GM19351 (cell line): ENCODE results near the gene RCOR2.
"Not testable (repeated sequence)": the region's sequence is repeated elsewhere in the genome, so short reads cannot be mapped to it uniquely, and the experiment has no call there.

ENCODE experiments used
- ATAC-seq: cut with Tn5 transposase; IDR thresholded peaks from one replicate; pipeline ENCODE4 v1.9.1; 2021; ENCODE audit warnings: mild to moderate bottlenecking, moderate library complexity; ENCODE audit not compliant: unreplicated experiment

Gene RCOR2

DNA sequence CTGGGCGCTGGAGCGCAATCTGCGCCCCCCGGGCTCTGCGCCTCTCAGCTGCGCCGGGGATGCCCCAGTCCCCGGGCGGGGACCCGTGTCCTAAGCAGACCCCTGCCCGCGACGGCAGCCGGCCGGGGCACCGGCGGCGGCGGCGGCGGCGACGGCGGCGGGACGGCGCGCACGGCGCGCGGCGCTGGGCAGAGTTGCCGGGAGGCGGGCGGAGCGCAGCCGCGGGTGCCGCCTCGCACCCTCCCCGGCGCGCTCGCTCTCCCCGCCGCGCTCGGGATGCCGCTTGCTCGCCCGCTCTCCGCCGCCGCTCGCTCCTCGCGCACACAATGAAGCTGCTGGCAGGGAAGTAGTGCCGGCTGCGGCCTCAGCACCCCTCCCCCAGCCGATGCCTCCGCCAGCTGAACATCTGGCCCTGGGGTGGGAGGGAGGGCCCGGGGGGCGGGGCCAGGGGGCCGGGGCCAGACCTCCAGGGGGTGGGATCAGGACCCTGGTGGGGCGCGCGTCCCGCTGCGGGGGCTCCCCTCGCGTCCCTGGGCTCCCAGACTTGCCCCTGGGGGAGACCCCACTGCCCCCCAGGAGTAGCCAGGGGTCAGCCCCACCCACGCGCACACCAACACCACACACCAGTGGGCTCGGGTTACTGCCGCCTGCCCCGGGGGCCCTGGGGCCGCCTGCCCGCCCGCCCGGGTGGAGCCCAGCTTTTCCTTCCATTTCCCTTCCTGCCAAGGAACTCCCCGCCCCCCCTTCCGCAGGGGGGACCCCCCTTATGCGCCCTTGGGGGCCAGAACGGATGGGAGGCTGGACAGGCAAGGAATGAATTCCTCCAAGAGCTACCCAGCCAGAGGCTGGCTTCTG, at the start of gene RCOR2:
Gene RCOR2 (minus strand): TSS at position 328 of the 855 bp plus-strand sequence. CDS start 708 bp downstream, outside the sequence.
- ATAC-seq = no peak

DNA sequence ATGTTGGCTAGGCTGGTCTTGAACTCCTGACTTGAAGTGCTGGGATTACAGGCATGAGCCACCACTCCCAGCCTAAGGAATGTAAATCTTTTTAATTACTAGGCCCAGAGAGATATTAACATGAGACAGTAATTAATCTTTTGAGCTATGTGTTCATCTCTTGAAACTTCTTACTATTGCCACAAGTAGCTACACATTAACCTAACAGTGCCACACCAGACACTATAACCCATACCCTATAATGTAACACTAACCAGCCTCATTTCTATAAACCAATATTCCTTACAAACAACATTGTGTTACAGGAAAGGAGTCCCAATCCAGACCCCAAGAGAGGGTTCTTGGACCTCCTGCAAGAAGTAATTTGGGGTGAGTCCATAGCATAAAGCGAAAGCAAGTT, 49.5 kb upstream of the RCOR2 start:
- ATAC-seq = no peak

DNA sequence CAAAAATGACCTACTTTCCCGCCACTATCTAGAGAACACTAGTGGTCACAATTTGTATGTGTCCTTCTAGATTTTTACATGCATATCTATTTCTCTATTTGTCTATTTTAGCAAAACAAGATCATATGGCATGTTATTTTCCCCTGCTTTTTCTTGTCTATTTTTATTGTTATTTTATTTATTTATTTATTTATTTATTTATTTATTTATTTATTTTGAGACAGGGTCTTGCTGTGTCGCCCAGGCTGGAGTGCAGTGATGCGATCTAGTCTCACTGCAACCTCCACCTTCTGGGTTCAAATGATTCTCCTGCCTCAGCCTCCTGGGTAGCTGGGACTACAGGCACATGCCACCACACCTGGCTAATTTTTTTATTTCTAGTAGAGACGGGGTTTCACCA, 46.9 kb upstream of the RCOR2 start:
- ATAC-seq = not testable (repeated sequence)

DNA sequence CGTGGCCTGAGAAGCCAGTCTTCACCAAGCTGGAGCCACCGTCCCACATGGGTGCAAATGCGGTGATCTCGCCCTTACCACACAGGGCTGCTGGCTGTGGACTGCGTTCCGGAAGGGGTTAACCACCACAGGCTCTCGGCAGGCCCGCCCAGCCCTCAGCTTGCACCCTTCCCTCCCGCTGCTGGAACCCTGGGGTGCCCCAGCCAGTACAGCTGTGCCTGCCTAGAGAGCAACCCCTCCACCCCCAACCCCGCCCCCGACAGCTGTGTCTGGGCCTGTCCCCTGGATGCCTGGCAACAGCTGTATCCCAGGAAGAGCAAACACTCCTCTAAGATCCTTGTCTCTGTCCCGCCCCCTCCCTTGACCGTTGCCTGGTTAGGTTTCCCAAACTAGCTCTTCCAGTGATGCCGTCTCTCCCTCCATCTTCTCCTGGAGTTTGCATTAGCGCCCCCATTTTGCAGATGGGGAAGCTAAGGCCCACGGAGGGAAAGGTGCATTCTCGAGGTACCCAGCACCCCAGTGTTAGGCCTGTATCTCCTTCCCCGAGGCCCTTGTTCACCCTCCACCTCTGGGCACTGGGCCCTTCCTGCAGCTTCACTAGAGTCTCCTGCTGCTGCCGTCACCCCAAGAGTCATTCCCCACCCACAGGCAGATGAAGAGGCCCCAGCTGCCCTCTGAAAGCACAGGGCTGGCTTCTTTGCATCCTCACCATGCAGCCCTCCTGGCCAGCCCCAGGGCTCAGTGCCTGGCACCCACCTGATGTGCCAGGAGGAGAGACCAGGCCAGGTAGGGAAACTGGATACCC, 44.8 kb upstream of the RCOR2 start:
- ATAC-seq = peak; percentile 77

DNA sequence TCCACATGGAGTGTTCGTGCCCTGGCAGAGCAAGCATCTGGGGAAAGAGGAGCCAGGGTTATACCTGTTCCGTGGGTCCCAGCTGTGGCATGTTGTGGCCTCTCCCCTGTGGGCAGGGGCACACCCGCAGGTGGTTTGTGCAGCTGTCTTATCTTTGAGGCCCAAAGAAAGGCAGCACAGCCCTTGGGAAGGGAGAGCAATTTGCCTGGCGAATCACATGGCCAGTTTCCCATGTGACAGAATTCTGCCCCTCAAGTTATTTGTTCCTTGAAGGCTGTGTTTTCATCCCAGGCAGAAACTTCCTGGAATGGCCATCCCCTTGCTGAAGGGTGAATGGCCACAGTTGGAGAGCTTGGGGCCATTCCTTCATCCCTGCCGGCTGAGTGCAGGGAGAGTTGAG, 41.0 kb upstream of the RCOR2 start:
- ATAC-seq = no peak

DNA sequence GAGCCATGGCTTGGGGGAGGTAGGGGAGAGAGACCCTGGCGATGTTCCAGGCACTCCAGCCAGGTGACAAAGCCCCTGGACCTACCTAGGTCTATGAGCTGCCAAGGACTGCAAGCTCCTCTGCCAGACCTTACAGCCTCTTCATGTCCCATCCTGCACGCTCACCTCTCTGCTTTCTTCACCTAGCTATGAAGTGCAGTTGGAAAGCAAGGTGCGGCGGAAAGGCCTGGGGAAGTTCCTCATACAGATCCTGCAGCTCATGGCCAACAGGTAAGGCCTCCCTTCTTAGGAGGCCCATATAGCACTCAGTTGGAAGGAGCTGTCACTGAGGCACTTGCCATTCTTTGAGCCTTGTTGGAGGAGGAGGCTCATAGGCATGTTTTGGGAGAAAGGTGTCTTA, 35.6 kb upstream of the RCOR2 start:
- no peak for ATAC-seq

DNA sequence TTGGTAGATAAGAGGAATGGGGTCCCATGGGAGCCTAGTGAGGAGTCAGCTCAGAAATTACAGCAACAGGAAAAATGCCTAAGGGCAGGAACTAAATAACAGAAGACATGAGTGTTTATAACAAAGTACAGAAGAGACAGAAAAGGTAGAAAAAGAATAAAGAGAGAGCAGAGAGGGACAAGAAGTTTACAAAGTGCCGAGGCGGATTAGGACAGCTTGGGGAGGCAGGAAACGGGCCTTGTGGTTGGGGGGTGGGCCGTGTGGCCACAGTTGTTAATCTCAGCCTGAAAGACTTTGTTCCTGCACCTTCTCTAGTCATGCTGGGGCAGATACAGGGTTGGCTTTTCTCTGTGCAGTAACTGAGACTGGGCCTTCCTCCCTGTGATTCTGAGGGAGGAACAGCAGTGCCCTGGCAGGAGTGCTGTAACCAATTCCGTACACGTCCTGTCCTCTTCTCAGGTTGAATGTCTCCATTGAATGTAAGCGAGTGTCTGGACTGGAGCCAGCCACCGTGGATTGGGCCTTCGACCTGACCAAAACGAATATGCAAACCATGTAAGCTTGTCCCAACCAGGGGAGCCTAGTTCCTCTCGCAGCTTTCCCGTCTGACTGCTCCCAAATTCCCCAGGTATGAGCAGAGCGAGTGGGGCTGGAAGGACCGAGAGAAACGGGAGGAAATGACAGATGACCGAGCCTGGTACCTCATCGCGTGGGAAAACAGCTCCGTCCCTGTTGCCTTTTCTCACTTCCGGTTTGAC, 35.0 kb upstream of the RCOR2 start:
- no peak for ATAC-seq

DNA sequence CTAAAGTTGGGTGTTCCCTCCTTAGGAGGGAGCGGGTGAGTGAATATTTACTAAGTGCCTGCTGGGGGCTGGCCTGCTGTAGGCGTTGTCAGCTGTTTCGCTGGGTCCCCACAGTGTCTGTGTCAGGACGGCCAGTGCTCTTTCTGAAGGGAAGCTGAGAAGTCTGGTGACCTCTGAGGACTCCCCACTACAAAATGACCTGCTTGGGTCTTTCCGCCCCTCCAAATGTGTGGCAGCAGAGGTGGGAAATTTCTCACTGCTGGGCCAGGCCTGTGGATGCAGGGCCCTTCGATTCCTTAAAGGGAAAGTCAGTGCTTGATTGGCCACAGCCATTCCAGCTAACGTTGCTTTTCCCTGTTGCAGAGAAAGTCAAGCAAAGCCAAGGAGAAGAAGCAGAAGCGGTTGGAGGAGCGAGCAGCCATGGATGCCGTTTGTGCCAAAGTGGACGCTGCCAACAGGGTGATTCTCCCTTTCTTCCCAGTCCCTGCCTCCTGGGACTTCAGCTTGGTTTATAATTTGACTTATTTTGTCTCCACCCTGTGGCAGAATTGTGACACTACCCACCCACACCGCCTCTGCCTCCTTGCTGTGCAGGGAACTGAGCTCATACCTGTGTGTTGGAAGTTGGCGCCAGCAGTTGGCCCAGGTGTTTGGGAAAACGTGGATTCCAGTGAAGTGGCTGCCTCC, 28.7 kb upstream of the RCOR2 start:
- ATAC-seq = no peak

DNA sequence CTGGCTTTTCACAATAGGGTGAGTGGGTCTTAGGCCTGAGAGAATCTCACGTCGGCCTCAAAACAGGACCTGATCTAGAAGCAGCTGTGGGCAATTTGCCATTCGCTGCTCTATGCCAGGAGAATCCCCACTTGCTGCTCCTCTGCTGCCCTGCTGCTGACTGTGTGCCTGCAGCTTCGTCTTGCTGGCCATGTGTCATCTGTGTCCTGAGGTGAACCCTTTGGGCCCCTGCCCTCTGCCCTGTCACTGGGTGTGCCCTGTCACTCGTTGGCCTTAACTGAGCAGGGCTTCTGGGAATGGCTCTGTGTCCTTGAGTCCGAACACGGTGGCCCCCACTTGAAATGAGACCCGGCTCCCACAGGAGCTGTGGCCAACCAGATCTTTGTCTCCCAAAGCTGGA, 28.0 kb upstream of the RCOR2 start:
- no peak for ATAC-seq

DNA sequence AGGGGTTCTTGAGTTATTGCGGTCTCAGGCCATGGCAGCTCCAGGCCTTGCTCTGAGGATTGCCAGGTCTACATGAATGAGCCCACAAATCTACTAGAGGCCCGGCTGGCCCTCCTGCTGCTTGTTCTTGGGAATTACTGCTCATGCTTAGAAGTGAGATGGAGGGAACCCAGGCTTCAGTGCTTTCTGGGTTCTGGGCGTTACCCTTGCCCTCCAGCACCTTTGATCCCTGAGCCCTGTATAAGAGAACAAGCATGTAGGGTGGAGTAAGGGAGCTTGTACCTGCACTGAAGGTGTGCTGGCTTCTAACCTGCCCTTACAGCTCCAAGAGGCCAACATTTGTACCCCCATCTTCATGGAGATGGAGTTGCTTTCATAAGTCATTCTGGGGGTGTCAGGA, 25.8 kb upstream of the RCOR2 start:
- ATAC-seq = no peak

DNA sequence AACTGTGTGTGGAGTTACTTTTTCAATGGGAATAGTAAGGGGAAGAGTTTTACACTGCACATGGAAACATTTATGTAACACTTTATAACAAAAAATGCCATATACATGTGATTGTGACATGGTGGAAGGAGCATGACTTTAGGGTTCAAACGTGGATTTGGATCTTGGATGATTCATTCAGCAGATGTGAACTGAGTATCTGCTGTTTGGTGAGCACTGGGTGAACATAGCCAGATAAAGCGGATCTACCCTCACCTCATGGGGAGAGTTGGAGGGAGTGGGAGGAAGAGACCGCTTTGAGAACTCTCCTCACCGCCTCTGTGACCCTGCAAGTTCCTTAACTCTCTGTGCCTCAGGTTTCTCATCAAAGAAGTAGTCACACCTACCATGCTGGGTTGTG, 24.9 kb upstream of the RCOR2 start:
- no peak for ATAC-seq

DNA sequence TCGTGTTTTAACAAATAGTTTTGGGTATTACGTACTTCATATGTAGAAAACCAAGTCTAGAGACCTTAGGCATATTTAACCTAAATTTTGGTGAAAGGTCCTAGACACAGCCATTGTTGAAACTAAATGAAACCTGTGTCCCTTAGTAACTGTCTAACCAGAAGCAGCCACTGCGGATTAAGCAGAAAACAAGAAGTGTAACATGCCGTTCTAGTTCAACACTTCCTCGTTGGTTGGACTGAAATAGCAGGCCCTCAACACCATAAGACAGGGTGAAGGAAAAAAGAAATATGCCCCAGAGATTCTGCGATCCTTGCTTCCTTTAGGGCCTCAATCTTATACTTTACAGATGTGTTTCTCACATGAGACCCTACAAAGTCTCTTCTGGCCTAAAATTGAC, 23.8 kb upstream of the RCOR2 start:
- ATAC-seq = no peak

DNA sequence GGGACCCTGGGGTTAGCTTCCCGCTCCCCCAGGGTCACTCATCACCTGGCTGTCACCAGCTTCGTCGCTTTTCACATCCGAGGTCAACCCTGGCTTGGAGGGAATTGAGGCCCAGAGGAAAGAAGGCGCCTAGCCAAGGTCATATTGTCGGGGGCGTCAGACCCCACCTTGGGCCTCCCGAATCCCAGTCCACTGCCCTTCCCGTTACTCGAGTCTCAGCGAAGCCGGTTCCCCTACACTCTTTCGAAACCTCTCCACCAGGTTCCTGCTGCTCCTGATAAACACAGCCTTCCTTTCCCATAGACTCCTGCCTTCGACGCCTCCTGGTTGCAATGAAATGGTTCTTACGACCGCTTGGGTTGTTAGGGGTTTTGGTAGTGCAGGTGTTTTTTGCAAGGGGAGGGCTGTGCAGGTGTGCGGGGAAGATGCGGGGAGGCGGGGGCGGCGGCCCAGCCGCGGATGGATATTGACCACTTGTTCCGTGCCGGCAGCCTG, 22.5 kb upstream of the RCOR2 start:
- ATAC-seq = no peak

DNA sequence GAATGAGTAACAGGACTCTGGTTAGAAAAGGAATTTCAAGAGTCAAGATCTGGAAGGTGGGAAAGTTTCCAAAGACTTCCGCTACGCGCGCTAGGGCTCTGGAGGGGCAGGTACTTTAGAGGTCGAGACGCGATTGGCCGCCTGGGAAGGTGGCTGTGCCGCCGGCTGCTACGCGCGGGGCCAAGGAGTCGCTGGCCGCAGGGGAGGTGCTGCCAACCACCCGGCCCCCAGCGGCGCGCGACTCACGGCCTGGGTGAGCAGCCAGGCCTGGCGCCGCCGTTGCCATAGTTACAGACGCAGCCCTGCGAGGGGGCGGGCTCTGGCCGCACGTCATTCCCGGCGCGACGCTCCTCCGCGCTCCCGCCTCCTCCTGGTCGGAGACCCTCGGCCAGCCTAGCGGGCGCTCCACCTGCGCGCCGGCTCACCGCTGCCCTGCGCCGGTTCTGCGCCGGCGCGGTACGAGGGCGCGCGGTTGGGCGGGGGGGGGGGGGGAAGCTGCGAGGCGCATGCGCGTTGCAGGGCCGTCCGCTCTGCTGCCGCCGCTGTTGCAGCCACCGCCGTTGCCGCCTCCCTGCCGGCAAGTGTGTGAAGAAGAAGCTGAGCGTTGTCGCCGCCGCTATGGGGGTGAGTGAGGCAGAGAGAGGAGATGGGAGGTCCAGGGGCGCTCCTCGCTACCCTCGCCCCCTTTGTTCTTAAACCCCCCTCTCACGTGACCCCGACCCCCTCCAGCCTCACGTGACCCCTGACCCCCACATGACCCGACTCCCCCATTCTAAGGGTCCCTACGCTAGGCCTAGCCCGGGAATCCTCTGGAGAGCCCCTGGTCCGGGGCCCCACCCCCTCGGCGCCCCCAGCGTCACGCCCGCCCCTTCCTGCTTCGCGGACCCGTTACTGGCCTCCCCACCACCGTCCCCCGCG, 21.8 kb upstream of the RCOR2 start, which contains the start of gene NAA40:
Gene NAA40 (plus strand): TSS at position 524 of the 918 bp plus-strand sequence. CDS start 95 bp downstream, at position 619.
- ATAC-seq = peak; percentile 82

DNA sequence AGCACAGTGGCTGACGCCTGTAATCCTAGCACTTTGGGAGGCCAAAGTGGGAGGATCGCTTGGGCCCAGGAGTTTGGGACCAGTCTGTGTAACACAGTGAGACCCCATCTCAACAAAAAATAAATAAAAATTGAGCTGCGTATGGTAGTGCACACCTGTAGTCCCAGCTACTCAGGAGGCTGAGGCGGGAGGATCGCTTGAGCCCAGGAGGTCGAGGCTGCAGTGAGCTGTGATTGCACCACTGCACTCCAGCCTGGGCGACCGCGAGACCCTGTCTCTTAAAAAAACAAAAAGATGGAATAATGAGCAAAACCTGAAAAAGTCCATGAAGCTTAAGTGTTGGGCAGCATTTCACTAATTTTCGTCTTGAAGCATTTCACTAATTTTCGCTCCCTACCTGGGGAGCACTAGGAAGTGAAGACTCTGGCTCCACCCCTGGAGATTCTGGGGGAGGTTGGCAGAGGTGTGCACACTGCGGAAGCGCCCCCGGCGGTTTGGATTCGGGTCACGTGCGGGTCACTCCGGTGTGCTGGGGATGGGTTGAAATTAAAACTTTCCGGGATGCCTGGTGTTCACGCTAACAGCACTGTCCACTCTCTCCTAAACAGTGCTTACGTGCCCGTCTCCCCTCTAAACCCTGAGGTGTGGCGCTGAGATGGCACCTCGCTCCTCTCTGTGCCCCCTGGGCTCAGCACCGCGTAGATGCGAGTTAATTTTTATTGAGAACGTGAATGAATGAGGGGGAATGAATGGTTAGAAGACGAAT, 20.9 kb upstream of the RCOR2 start:
- ATAC-seq = no peak

DNA sequence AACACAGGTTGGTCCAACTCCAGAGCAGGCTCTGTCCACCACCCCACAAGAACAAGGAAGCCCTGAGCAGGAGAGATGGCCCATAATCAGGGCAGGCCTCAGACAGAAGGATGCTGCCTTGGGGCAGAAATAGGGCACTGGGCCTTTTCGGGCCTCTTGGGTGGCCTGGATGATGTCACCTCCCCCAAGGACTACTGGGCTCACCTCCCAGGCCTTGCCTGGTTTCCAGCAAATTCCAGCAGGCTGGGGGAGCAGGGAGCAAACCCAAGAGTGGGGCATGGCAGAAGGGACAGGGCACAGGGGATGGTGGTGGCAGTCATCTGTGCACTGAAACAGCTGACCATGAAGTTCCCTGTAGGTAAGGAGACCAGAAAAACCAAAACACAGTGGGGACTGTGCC, 16.5 kb upstream of the RCOR2 start:
- ATAC-seq = no peak

DNA sequence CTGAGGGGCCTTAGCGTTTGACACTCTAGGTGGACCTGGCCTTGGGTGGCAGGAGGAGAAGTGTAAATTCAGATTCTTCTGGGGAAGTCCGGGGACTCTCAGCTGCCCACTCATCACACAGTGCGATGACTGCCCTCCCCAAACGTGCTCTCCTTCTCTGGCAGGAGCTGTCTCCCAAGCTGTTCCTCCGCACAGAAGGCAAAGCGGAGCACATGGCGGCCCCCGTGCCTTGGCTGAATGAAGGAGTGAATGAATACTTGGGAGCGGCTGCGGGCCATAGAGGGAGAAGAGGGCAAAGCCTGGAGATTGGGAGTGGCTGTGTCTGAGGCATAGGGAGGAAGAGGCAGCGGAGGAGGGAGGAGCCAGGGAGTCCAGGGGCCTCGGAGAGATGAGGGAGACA, 14.9 kb upstream of the RCOR2 start:
- ATAC-seq = no peak

DNA sequence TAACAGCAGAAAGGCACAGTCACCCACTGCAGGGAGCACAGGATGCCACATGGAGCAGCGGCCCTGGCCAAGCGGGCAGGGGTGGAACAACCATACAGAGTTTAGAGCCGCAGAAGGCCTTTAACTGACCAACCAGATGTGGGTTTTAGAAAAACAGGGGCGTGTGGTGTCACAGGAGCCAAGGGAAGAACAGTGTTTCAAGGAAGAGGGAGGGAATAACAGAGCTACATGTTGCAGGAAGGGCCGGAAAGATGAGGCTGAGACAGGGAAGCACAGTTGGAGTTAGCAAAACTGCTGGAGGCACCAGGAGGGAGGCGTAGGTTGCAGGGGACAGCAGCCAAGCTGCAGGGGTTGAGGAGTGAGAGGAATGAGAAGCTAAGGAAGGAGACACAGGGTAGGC, 14.1 kb upstream of the RCOR2 start:
- no peak for ATAC-seq

DNA sequence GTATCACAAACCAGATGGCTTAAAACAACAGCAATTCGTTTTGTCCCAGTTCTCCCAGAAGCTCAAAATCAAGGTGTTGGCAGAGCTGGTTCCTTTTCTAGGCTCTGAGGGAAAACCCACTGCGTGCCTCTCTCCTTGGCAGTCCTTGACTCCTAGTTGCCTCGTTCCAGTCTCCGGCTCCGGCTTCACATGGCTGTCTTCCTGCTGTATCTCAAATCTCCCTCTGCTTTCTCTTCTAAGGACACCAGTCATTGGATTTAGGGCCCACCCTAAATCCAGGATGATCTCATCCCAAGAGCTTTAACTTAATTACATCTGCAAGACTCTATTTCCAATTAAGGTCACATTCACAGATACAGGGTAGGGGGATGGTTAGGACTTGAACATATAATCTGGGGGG, 12.7 kb upstream of the RCOR2 start:
- no peak for ATAC-seq
